Stimulated activated CD8-positive, alpha-beta memory T cell treated with anti-CD3 and anti-CD28 coated beads, Interleukin-2, amount 100 ng/mL, for 1 hour (primary cell): ENCODE results near the gene TMCC1.
"Not testable (repeated sequence)": the region's sequence is repeated elsewhere in the genome, so short reads cannot be mapped to it uniquely, and the experiment has no call there.

Source experiments
- DNase-seq, 2 donors: peaks; one replicate each; pipeline ENCODE4 v3.0.0-alpha.2; 2020; ENCODE audit warnings: low read depth in 2 of 2

The TMCC1 gene

GRCh38 chr3:129610794-129611445 lies 282.6 kb downstream of the TMCC1 start:
- DNase-seq = not testable (repeated sequence)

DNA sequence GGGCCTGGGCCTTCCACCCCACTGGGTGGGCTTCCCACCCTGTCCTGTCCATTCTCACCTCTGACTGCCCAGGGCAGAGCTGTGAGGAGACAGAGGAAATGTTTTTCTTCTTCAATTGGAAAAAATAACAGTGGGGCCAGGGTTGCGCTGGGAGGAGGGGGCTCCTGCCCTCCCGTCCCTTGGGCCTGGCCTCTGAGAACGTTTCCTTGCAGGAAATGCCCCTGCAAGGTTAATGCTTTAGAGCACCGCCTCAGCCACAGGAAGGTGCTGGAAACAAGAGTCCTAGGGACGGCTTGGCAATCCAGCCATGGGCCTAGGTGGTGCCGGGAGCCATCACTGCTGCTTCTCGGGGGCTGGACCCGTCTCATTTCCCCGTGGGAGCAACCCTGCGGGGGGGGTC lies 283.2 kb downstream of the TMCC1 start:
- no peak for DNase-seq

GRCh38 chr3:129609591-129610182 lies 283.8 kb downstream of the TMCC1 start:
- no peak for DNase-seq

- DNase-seq = no peak
Measured at GRCh38 chr3:129608936-129609590, 284.4 kb downstream of the TMCC1 start.

GRCh38 chr3:129608087-129608935 lies 285.2 kb downstream of the TMCC1 start:
- no peak for DNase-seq

DNA sequence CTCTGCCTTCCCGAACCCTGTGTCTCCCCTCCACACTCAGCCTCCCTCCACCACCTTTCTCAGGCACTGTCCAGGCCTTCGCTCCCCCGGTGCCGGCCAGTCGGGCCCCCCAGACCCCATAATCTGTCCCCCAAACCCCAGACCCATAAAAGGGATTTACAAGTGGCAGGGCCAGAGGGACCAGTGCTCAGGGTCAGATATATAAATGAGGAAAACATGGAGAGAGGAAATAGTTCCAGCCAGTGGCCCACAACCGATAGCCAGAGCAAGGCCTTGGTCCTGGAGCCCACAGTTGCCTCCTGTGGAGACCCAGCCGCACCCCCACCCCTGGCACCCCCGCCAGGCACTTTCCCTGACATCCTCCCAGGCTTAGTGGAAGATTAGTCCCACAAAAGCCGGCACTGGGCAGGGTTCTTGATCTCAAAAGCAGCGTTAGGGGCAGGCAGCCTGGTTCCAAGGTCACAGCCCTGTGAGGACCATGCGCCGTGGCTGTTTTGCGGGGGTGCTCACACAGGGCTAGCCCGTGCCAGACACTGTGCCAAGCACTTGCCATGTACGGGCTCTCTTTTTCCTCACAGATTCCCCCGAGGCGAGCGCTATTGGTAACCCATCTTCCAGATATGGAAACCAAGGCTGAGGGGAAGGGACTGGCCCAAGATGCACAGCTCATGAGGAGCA lies 286.0 kb downstream of the TMCC1 start:
- no peak for DNase-seq

- peak in 1 of 2 donors; percentile 20 for DNase-seq
Measured at GRCh38 chr3:129606636-129607390, 286.7 kb downstream of the TMCC1 start, which contains the start of gene PLXND1. PLXND1 (minus strand) TSS chr3:129606676; CDS start chr3:129606639, 37 bp downstream.

GRCh38 chr3:129605922-129606635 lies 287.4 kb downstream of the TMCC1 start:
- DNase-seq = no peak

- DNase-seq = peak in 1 of 2 donors; percentile 18
Measured at GRCh38 chr3:129605203-129605921, 288.1 kb downstream of the TMCC1 start.

GRCh38 chr3:129604767-129605166 lies 288.7 kb downstream of the TMCC1 start:
- DNase-seq = no peak

DNA sequence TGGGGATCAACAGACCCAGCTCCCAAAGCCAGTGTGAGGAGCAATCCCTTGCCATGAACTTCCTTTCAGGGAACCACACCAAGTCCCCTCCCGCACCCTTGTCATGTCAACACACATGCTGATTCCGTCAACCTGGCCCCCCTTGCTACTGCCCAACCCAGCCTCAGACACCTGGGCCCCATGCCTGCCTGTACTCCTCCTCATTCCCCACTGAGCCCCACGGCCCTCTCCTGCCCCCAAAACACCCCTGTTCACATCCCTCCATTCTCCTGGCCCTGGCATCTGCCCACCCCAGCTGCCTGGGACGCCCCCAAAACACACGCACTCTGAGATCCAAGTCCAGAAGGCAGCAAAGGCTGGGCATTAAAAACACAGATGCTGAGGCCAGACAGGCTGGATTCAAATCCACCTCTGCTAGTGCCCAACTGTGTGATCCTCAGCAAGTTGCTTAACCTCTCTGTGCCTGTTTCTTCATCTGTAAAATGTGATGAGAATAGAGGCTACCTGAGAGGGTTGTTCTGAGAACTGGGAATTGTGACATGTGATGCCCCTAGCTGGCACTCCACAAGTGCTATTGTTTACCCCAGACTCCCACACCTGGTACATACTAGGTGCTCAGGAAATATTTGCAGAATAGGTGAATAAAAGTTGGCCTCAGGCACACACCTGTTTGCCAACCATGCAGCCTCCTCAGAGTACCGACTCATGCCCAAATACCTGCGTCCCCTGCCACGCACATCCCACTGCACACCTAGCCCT lies 289.3 kb downstream of the TMCC1 start:
- no peak for DNase-seq

- no peak for DNase-seq
Measured at GRCh38 chr3:129603561-129603942, 290.0 kb downstream of the TMCC1 start.

- DNase-seq = no peak
Measured at GRCh38 chr3:129602730-129603560, 290.6 kb downstream of the TMCC1 start.

GRCh38 chr3:129602309-129602708 lies 291.2 kb downstream of the TMCC1 start:
- DNase-seq = no peak

GRCh38 chr3:129601713-129602112 lies 291.8 kb downstream of the TMCC1 start:
- no peak for DNase-seq

DNA sequence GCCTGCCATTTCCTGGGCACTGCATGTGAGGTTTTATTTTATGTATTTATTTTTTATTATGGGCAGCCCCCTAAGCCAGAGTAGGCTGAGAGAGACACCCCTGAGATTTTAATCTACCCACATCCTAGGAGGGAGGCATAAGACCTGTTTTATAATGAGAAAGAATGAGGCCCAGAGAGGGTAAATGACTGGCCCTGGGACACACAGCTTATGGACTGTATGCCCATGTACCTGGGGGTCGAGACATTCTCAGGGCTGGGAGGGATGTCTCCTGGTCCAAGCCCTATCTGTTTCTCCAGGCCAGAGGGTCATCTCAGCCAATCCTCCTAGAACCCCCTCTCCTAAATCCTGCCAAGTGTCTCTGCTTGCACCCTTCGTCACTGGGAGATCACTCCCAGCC lies 293.2 kb downstream of the TMCC1 start:
- DNase-seq = no peak

DNA sequence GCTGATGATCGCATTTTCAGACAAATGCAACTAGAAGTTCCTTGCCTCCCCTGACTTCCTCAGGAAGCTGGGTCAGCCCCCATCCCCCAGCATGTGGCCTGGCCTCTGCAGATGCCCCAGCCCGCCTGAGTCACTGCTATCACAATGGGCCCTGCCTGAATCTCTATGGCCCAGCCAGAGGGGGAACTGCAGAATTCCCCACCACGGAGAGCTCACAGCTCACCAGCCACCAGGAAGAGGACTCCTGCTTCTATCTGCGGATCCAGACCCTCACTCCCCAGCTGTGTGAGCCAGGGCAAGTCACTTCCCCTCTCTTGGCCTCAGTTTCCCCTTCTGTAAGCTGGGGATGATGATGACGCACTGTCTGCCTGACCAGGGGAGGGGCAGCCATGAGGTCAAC lies 293.9 kb downstream of the TMCC1 start:
- DNase-seq = no peak

DNA sequence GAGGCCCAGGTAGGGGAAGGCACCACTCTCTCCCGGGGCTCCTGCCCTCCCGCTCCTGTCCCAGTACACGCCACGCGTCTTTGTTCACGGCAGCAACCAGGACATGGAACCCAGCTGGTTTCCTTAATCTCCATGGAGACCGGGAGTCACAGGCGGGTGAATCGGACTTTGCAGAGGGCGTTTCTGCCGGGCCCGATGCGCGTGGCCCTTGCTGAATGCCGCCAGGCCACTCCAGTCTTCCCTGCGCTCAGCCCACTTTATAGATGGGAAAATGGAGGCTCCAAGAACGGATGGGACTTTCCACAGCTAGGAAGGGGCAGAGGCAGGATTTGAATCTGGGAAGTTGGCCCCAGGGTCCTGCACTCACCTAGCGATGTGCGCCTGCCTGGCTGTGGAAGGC lies 294.4 kb downstream of the TMCC1 start:
- no peak for DNase-seq
